Measurements from ENCODE around the gene TAGAP.

The TAGAP gene

DNA sequence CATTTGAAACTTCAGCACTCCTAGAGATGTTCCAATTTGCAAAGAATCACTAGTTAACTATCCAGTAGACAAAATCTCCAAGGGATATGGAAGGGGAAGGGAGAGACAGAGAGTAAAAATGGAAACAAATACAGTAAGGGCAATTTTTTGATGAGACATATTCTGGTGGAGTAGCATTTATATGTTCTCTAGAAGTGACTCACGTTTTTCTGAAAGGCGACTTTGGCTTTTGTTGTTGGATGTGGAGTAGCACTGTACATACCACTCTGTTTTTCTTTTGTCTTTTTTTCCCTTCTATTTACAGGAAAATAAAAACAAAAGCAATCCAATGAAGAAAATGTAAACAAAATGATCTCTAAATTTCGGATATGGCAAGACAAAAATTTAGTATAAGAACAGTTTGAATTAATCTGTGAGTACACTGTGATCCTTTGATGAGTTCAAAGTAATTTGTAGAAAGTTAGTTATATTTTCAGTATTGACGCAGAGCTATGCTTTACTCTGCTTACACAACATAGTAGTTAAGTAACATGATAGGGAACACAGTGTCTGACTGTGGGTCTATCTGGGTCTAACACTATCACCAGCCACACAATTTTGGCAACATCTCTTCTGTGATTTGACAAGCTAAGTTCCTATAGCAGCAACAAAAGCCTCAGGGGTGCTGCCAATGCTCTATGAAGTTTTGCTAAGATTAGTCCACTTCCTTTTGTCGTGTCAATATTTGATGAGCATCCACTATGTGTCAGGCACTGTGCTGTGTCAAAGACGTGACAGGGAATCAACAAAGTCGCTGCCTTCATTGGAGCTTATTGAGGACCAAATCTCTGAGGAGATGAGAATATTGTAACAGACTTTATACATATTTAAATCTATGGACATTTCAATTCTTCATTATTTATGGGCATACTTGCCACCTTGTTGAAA lies 27.3 kb upstream of the TAGAP start:
- no peak for DNase-seq (ENCODE audit: low spot score)

DNA sequence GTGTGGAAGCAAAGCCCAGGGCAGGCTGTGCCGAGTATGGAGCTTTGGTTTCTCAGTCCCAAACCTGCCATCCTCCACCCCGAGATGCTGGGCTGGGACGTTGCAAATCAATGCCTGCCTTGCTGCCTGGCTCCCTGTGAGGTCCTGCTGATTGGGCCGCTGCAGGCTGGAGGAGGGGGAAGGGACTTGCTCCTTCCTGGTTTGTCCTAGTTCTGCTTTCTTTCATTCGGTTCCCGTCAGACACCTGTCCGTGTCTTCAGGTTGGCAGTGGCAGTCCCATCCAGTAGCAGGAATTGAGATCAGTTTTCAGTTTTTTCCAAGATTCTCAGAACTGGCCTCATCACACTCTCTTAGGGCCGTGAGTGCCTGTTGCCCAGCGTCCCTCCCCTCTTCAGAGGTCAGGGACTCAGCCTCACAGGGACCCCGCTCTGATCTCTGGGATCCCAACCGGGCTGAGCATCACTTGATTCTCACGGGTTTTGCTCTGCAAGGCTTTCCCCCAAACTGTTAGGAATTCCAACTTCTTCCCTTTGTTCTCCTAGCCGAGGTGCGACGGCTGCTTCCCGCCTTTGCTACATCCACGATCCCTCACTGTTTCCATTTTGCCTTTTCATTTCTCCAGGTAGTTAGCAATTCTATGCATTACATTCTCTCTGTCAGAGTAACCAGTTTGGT lies 24.2 kb upstream of the TAGAP start:
- DNase-seq (ENCODE audit: low spot score), result no peak

GRCh38 chr6:159067334-159067733 lies 22.5 kb upstream of the TAGAP start:
- DNase-seq (ENCODE audit: low spot score), result no peak

- DNase-seq (ENCODE audit: low spot score), result no peak
Measured at GRCh38 chr6:159066483-159066882, 21.7 kb upstream of the TAGAP start.

DNA sequence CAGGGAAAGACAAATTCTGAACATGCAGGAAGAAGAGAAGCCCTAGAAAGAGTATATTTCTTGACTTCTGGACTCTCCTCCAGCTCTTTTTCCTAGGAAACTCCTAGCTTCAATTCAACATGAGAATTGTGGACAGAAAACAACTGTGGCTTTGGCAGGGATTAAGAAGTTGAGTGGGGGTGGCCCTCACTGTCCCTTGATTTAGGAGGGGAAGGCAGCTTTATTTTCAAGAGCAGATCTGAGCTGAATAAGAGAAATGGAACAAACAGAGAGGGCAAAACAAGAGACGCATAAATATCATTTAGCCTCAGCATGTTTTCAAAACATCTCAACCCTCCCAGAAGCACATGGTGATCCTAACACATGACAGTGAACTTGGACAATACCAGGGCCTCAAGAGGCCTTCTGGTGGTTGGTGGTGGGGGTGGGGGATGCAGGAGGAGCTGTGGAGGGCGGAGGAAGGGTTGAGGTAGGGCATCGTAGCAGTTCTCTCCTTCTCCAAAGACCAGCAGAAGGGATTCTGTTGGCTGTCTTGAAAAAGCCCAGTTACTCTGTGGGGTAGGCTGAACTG lies 21.1 kb upstream of the TAGAP start:
- no peak for DNase-seq (ENCODE audit: low spot score)

- no peak for DNase-seq (ENCODE audit: low spot score)
Measured at GRCh38 chr6:159065091-159065490, 20.3 kb upstream of the TAGAP start.

GRCh38 chr6:159064477-159064876 lies 19.7 kb upstream of the TAGAP start:
- no peak for DNase-seq (ENCODE audit: low spot score)

GRCh38 chr6:159063549-159063948 lies 18.8 kb upstream of the TAGAP start:
- no peak for DNase-seq (ENCODE audit: low spot score)

GRCh38 chr6:159062976-159063375 lies 18.2 kb upstream of the TAGAP start:
- DNase-seq (ENCODE audit: low spot score), result no peak

DNA sequence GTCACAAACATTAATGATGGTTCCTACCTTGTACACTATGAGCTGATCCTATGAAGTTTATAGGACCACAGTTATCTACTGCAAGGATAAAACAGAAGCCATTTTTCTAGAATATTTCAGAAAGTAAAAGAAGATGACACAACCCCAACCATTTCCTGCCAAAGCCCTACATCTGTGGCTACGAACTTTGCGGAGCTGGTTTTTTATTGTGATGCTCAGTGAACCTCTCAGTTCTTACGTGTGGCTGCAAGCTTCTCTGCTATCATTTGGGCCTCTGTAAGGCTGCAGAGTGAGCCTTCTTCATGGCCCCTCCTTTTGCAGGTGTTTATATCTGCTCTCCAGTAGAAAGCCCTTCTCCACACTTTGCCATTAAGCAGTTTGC lies 17.8 kb upstream of the TAGAP start:
- DNase-seq (ENCODE audit: low spot score), result no peak

DNA sequence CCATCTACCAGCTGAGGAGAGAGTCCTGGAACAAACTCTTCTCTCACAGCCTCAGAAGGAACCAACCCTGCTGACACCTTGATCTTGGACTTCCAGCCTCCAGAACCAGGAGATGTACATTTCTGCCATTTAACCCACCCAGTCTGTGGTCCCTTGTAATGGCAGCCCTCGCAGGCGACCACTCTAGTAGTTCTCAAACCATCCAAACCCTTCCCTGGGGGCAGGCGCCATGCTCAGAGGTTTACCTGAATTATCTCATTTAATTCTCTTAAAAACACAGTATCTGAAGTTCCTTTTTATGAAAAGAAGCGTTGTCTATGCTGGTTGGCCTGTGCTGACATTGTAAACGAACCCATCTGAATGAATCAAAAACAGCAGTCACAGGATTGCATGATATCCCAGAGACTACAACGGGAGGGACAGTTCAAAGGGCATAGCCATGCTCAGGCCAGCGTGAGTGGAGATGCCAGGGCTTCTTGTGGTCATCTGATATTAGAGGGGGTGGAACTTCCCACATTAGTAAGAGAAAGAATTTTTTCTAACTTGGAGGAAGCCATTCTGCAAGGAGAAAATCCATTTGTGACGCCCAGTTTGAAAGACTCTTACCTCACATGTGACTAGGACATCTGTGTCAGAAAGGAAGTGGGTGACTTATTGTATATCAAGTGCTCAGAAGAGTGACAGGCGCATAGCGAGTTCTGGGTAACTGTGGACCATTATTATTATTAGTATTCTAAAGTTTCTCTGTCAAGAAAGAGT lies 17.2 kb upstream of the TAGAP start:
- no peak for DNase-seq (ENCODE audit: low spot score)

DNA sequence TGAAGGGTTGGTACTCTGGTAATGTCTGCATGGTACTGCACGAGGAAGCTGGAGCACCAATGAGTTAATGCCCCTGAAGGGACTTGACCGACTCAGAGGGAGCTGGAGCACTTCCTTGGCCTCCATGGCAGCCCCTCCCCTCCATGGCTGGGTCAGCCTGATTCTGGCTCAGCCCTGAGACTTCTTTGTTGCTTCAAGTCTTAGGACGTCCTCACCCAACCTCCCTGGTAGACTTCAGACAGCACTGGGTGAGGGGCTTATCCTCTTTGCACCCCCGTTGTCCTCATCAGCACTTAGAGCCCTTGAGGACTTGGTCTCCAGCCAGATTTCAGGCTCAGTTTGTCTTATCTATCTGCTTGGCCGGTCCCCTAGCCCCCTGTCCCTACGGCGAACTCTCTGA lies 16.4 kb upstream of the TAGAP start:
- no peak for DNase-seq (ENCODE audit: low spot score)

DNA sequence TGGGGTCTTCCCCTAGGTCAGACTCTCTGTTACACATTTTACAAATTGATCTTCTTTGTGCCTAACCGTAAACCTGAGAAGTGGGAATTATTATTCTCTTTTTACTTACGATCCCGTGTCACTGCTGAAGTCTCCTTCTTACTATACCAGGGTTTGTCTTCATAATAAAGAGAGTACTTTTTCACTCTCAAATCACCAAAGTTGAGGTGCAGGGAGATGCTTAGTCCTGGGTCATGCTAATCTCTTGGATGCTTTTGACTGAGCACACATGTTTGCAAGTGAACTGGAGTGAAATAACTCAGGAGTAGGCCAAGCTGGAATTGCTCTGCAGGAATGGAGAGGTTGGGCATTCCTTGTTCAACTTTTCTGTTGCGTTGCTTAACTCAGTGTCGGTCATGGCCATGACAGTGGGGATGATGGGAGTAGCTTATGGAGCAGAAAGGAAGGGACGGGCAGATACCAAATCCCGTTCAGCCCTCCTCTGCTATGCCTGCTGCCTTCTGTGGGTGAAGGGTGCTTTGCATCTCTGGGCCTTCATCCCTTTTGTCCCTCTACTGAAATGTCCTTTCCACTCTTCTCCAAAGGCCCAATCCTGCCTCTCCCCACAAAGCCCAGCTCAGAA lies 15.2 kb upstream of the TAGAP start:
- DNase-seq (ENCODE audit: low spot score), result no peak

- DNase-seq (ENCODE audit: low spot score), result no peak
Measured at GRCh38 chr6:159059141-159059540, 14.3 kb upstream of the TAGAP start.

GRCh38 chr6:159056899-159057298 lies 12.1 kb upstream of the TAGAP start:
- DNase-seq (ENCODE audit: low spot score), result no peak

DNA sequence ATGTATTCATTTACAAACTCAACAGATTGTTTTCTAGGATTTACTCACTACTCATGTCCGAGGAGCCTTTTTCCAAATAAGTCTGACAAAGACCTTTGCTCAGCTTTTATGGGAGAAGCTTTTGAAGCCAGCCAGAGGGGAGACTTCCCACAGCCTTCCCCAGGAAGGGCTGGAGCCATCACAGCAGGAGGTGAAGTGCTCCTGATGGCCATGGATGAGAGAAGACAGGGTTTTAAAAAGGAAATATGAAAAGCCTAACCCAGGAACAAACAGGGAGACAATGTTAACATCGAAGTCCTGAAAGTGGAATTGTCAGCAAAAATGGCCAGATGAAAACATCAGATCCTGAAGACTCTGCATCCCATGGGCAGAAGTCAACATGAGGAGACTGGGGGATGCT lies 11.6 kb upstream of the TAGAP start:
- DNase-seq (ENCODE audit: low spot score), result no peak

DNA sequence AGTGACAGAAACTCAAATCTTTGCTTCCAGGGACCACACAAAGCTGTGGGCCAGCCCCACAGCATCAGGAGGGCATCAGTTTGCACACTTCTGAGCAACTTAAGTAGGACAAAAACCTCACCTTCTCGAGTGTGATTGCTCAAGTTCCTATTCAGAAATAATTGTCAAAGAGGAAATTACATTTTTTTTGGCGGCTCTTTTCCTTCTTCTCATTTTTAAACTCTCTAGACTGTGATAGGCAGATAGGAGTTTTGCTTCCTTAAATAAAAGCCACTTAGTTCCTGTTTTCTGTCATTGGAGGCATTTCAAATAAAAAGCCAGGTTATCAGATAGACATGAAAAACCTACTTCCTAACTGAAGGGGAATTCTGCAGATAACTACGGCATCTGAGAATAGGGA lies 11.2 kb upstream of the TAGAP start:
- DNase-seq (ENCODE audit: low spot score), result no peak

DNA sequence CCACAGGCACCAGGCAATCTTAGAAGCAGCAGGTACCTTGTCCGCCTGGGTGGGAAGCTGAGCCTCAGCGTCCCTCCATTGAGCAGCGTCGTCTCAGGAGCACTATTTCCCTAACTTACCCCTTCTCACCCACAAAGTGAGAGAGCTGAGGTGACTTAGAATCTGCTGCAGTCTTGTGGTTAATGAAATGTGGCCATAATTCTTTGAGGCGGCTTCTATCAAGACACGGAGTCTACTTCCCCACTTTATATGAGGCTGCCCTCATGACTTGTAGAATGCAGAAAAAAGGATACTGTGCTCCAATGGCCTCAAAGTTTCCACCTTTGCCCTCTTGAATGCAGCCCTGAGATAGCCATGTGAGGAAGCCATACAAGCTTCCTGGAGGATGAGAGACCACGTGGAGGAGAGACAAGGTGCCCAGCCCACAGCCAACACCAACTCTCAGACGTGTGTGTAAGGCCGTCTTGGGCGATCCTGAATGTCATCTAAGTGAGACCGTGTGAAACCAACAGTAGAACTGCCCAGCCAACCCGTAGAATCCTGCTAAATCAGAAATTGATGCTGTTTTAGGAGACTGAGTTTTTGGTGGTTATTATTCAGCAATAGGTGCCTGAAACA lies 9.1 kb upstream of the TAGAP start:
- DNase-seq (ENCODE audit: low spot score), result no peak

DNA sequence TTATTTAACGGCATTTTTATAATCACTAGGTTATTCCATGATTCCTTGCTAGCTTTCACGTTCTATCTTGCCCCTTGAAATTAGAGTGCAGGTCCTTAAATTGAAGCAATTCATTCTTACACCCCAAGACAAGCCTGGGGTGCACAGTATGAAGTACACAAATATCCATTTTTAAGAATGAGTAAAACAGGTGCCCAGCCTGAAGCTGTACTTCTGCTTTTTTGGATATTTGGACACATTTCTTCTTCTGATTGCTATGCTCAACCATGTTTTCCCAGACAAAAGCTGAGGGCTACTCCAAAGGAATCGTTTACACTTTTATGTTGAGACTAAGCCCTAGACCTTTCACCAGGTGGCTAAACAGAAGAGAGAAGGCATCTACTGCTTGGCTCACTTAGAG lies 7.9 kb upstream of the TAGAP start:
- DNase-seq (ENCODE audit: low spot score), result no peak

GRCh38 chr6:159047891-159048685 lies 3.3 kb upstream of the TAGAP start:
- DNase-seq (ENCODE audit: low spot score), result no peak

GRCh38 chr6:159045801-159046200 lies 1.0 kb upstream of the TAGAP start:
- no peak for DNase-seq (ENCODE audit: low spot score)

All from HuH-7 (cell line).